Measurements from ENCODE around the gene ALDH1B1.
"Not testable (repeated sequence)": the region's sequence is repeated elsewhere in the genome, so short reads cannot be mapped to it uniquely, and the experiment has no call there.

- not testable (repeated sequence) for TF ChIP-seq FOXJ3 (CRISPR knock-in tag; IDR thresholded peaks at IDR 0.05); RFX5 (IDR thresholded peaks at IDR 0.05; ENCODE audit: low read length); CTCF (IDR thresholded peaks at IDR 0.05); USF1 (IDR thresholded peaks at IDR 0.05; ENCODE audit: borderline replicate concordance, low read depth); EZH2phosphoT487 (IDR thresholded peaks at IDR 0.05; ENCODE audit: borderline replicate concordance, low read depth); ZBTB33 (IDR thresholded peaks at IDR 0.05; ENCODE audit: borderline replicate concordance, low read depth); EP300 (IDR thresholded peaks at IDR 0.05; ENCODE audit: borderline replicate concordance in 1 of 2, low read depth in 1 of 2, low read length in 1 of 2); POLR2AphosphoS5 (IDR thresholded peaks at IDR 0.05; ENCODE audit: low read depth, low read length); FOXM1 (IDR thresholded peaks at IDR 0.05; ENCODE audit: low read depth); YY1 (IDR thresholded peaks at IDR 0.05; ENCODE audit: low read depth)
Measured at GRCh38 chr9:38377336-38378083, 15.0 kb upstream of the ALDH1B1 start.
